Measurements from ENCODE around the gene NRP2. TPM values are rescaled to one million over a fixed set of nuclear protein-coding genes. Genes with fewer than 3 reads are reported as not detected.

Gene NRP2
- total and polyA plus RNA-seq, 9 donors, result 47.9 to 143 (median 106) TPM

GRCh38 chr2:205771666-205772065 is 89.4 kb downstream of the NRP2 start:
- no peak overlapping the region for H3K4me3 ChIP-seq
- H3K36me3 ChIP-seq, result no peaks in the 10 kb centered on the region

GRCh38 chr2:205772983-205773382 is 90.7 kb downstream of the NRP2 start:
- H3K36me3 ChIP-seq, result no peaks in the 10 kb centered on the region
- TF ChIP-seq, protein P1, sequence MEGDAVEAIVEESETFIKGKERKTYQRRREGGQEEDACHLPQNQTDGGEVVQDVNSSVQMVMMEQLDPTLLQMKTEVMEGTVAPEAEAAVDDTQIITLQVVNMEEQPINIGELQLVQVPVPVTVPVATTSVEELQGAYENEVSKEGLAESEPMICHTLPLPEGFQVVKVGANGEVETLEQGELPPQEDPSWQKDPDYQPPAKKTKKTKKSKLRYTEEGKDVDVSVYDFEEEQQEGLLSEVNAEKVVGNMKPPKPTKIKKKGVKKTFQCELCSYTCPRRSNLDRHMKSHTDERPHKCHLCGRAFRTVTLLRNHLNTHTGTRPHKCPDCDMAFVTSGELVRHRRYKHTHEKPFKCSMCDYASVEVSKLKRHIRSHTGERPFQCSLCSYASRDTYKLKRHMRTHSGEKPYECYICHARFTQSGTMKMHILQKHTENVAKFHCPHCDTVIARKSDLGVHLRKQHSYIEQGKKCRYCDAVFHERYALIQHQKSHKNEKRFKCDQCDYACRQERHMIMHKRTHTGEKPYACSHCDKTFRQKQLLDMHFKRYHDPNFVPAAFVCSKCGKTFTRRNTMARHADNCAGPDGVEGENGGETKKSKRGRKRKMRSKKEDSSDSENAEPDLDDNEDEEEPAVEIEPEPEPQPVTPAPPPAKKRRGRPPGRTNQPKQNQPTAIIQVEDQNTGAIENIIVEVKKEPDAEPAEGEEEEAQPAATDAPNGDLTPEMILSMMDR (IDR thresholded peaks at IDR 0.05), result no peak
- TF ChIP-seq EP300 (IDR thresholded peaks at IDR 0.05) (no peak), POLR2A (IDR thresholded peaks at IDR 0.05) (no peak)
- no peaks in the 10 kb centered on the region for H3K9me3 ChIP-seq
- DNase-seq, result no peak
- H3K4me1 ChIP-seq (ENCODE audit: insufficient read depth), result peaks cover 9% of the 10 kb centered on the region
- no peak overlapping the region for H3K27ac ChIP-seq
- 86 to 92% (median 88%) methylated on average over 3 of the region's 3 CpGs for WGBS, 3 donors
- intact Hi-C loops (cut with DNase I), result loop anchor here in 2 of 4 donors (5.0 to 10.0 kb wide), 2 partner anchors 112 to 119 kb away; no protein-coding TSS in a partner anchor
- no peak overlapping the region for H3K4me3 ChIP-seq
- no peaks in the 10 kb centered on the region for H3K27me3 ChIP-seq

More at GRCh38 chr2:205771666-205772065, 89.4 kb downstream of the NRP2 start:
- Histone ChIP-seq H3K27me3 (no peaks in the 10 kb centered on the region), H3K9me3 (no peaks in the 10 kb centered on the region), H3K27ac (no peak overlapping the region), H3K4me1 (ENCODE audit: insufficient read depth) (peaks cover 9% of the 10 kb centered on the region)
- 86 to 95% (median 92%) methylated on average over 2 of the region's 2 CpGs for WGBS, 3 donors
- no peak for TF ChIP-seq EP300 (IDR thresholded peaks at IDR 0.05)
- no peak for DNase-seq
- intact Hi-C loops (cut with DNase I), result loop anchor here in 2 of 4 donors (5.0 to 10.0 kb wide), 2 partner anchors 113 to 121 kb away; no protein-coding TSS in a partner anchor

GRCh38 chr2:205773989-205774388 is 91.7 kb downstream of the NRP2 start:
- TF ChIP-seq POLR2A (IDR thresholded peaks at IDR 0.05) (no peak), EP300 (IDR thresholded peaks at IDR 0.05) (no peak)
- TF ChIP-seq, protein P1 (IDR thresholded peaks at IDR 0.05), result no peak
- no peak for DNase-seq
- 77 to 94% (median 86%) methylated on average over 1 of the region's 1 CpG for WGBS, 3 donors
- no peaks in the 10 kb centered on the region for H3K9me3 ChIP-seq
- intact Hi-C loops (cut with DNase I), result loop anchor here in 2 of 4 donors (5.0 to 10.0 kb wide), 2 partner anchors 111 to 118 kb away; no protein-coding TSS in a partner anchor
- H3K36me3 ChIP-seq, result no peaks in the 10 kb centered on the region
- no peak overlapping the region for H3K4me3 ChIP-seq
- no peak overlapping the region for H3K27ac ChIP-seq
- H3K4me1 ChIP-seq (ENCODE audit: insufficient read depth), result peaks cover 9% of the 10 kb centered on the region
- H3K27me3 ChIP-seq, result no peaks in the 10 kb centered on the region

GRCh38 chr2:205775097-205775877 is 93.0 kb downstream of the NRP2 start:
- intact Hi-C loops (cut with DNase I), result loop anchor here in 1 of 4 donors (10.0 kb wide), 1 partner anchor 110 kb away; no protein-coding TSS in a partner anchor
- no peak overlapping the region for H3K27ac ChIP-seq
- TF ChIP-seq EP300 (IDR thresholded peaks at IDR 0.05) (no peak), POLR2A (IDR thresholded peaks at IDR 0.05) (no peak)
- TF ChIP-seq, protein P1 (IDR thresholded peaks at IDR 0.05), result no peak
- DNase-seq, result no peak
- 64 to 90% (median 88%) methylated on average over 6 of the region's 6 CpGs for WGBS, 3 donors
- no peaks in the 10 kb centered on the region for H3K9me3 ChIP-seq
- H3K27me3 ChIP-seq, result no peaks in the 10 kb centered on the region
- H3K36me3 ChIP-seq, result no peaks in the 10 kb centered on the region
- peaks cover 8% of the 10 kb centered on the region for H3K4me1 ChIP-seq (ENCODE audit: insufficient read depth)
- H3K4me3 ChIP-seq, result no peak overlapping the region

DNA sequence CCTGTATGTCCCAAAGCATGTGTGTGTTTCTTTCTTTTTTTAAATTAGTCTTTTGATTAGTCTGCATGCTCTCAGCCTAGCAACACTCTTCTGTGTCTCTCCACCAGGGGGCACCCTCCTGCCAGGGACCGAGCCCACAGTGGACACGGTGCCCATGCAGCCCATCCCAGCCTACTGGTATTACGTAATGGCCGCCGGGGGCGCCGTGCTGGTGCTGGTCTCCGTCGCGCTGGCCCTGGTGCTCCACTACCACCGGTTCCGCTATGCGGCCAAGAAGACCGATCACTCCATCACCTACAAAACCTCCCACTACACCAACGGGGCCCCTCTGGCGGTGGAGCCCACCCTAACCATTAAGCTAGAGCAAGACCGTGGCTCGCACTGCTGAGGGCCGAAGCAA is 93.8 kb downstream of the NRP2 start:
- intact Hi-C loops (cut with DNase I), result loop anchor here in 1 of 4 donors (10.0 kb wide), 1 partner anchor 109 kb away; no protein-coding TSS in a partner anchor
- Histone ChIP-seq H3K9me3 (no peaks in the 10 kb centered on the region), H3K4me1 (ENCODE audit: insufficient read depth) (no peaks in the 10 kb centered on the region), H3K4me3 (no peak overlapping the region), H3K36me3 (no peaks in the 10 kb centered on the region), H3K27ac (no peak overlapping the region), H3K27me3 (no peaks in the 10 kb centered on the region)
- TF ChIP-seq POLR2A (IDR thresholded peaks at IDR 0.05) (no peak), EP300 (IDR thresholded peaks at IDR 0.05) (no peak)
- TF ChIP-seq, protein P1 (IDR thresholded peaks at IDR 0.05), result peak in 2 of 3 donors; percentile 25
- peak in 1 of 5 donors; percentile 43 for DNase-seq
- 86% methylated on average over 19 of the region's 19 CpGs for WGBS, 3 donors

All from ovary (tissue), 9 donors.